ENCODE data around the gene CDKN2B. TPM values are rescaled to one million over a fixed set of nuclear protein-coding genes. Genes with fewer than 3 reads are reported as not detected.
"Not testable (repeated sequence)": the region's sequence is repeated elsewhere in the genome, so short reads cannot be mapped to it uniquely, and the experiment has no call there.

CDKN2B gene
- total RNA-seq, 4 donors from 2014 or later: 0.83 to 11.8 (median 2.9) TPM

DNA sequence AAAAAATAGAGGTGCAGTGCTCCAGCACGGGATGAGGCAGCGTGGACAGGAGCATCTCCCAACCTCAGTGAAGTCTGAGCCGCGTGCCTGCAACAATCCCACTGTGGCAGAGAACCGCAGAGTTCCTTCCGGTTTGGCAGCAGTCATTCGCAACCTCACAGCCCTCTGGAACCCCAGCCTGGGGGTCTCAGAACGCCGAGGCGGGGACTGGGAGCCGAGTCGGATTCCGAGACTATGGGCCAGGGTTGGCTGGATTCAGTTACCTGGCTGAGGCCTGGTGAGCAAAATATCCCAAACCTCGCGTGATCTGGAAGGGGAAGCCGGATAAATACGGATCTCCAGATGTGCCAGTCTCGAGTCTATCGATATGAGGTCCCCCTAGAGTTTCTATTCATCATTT, 41.9 kb downstream of the CDKN2B start:
- Histone ChIP-seq H3K4me3 (no peak overlapping the region), H3K27me3 (peaks cover 22 to 87% of the 10 kb centered on the region in 2 donors), H3K27ac (no peak overlapping the region), H3K9me3 (no peaks in the 10 kb centered on the region), H3K36me3 (no peaks in the 10 kb centered on the region), H3K4me1 (peaks cover 0 to 4% of the 10 kb centered on the region in 2 donors)
- intact Hi-C loops (cut with DNase I; ENCODE audit: low total_unique reads): no loop called here
- TF ChIP-seq, protein P1, sequence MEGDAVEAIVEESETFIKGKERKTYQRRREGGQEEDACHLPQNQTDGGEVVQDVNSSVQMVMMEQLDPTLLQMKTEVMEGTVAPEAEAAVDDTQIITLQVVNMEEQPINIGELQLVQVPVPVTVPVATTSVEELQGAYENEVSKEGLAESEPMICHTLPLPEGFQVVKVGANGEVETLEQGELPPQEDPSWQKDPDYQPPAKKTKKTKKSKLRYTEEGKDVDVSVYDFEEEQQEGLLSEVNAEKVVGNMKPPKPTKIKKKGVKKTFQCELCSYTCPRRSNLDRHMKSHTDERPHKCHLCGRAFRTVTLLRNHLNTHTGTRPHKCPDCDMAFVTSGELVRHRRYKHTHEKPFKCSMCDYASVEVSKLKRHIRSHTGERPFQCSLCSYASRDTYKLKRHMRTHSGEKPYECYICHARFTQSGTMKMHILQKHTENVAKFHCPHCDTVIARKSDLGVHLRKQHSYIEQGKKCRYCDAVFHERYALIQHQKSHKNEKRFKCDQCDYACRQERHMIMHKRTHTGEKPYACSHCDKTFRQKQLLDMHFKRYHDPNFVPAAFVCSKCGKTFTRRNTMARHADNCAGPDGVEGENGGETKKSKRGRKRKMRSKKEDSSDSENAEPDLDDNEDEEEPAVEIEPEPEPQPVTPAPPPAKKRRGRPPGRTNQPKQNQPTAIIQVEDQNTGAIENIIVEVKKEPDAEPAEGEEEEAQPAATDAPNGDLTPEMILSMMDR (IDR thresholded peaks at IDR 0.05): no peak
- no peak for TF ChIP-seq POLR2A (IDR thresholded peaks at IDR 0.05)
- DNase-seq: no peak

DNA sequence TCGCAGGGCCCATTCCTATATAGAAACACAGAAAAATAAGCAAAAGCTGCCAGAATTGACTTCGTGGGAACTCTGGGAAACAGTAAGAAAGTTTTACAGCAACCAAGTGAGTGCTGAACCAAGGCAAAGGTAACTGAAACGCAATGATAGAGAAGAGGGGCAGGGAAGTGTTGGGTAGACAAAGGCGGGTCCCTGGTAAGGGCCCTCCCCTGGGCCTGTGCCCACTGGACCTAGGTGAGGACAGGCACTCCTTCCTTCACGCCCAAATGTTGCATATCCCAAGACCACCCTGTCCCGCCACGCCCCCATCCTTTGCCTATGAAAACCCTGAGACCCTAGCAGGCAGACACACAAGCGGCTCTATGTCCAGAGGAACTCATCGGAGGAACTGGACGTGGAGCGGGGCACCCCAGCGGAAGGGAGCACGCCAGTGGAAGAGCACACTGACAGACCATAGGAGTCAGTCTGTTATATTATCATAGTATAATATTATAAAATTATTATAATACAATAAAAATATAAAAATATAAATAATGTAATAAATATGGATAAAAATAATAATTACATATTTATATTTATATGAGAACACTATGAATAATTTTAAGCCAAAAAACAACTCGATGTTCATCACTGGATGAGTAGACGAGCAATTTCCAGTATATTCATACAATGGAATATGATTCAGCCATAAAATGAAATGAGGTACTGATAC, 42.8 kb downstream of the CDKN2B start:
- intact Hi-C loops (cut with DNase I; ENCODE audit: low total_unique reads): no loop called here
- Histone ChIP-seq H3K27ac (no peak overlapping the region), H3K36me3 (no peaks in the 10 kb centered on the region), H3K4me3 (no peak overlapping the region), H3K9me3 (no peaks in the 10 kb centered on the region), H3K4me1 (peaks cover 0 to 4% of the 10 kb centered on the region in 2 donors), H3K27me3 (peaks cover 22 to 79% of the 10 kb centered on the region in 2 donors)
- no peak for DNase-seq
- TF ChIP-seq, protein P1 (IDR thresholded peaks at IDR 0.05): no peak
- no peak for TF ChIP-seq POLR2A (IDR thresholded peaks at IDR 0.05)

DNA sequence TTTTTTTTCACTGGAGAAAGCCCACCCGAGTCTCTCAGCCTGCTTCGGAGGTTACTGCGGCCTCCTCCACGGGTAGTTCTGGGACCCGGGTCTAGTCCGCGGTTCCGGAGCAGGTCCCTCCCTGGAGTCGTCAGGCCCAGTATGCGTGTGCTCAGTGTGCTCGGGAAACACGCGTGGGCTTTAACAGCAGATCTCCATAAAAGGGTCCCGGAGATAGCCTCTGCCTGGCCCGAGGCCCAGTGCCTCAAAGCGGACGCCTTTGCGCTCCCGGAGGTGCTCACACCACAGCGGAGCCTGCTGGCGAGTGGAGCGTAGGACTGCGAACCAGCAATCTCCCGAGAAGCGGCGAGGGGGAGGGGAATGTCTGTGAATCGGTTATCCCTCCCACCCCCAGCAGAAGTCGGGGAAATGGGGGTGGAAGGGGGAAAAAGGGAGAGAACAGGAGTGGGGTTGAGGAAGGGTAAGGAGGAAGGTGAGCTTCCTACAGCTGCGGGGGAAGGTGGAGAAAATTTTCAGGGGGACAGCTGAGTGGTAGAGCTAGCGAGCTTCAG, 43.6 kb downstream of the CDKN2B start:
- no peaks in the 10 kb centered on the region for H3K36me3 ChIP-seq
- no peaks in the 10 kb centered on the region for H3K9me3 ChIP-seq
- H3K4me3 ChIP-seq: no peak overlapping the region
- TF ChIP-seq POLR2A (IDR thresholded peaks at IDR 0.05): no peak
- TF ChIP-seq, protein P1 (IDR thresholded peaks at IDR 0.05): no peak
- H3K27me3 ChIP-seq: peaks cover 22 to 71% of the 10 kb centered on the region in 2 donors
- intact Hi-C loops (cut with DNase I; ENCODE audit: low total_unique reads): no loop called here
- peaks cover 0 to 4% of the 10 kb centered on the region in 2 donors for H3K4me1 ChIP-seq
- H3K27ac ChIP-seq: no peak overlapping the region
- no peak for DNase-seq

DNA sequence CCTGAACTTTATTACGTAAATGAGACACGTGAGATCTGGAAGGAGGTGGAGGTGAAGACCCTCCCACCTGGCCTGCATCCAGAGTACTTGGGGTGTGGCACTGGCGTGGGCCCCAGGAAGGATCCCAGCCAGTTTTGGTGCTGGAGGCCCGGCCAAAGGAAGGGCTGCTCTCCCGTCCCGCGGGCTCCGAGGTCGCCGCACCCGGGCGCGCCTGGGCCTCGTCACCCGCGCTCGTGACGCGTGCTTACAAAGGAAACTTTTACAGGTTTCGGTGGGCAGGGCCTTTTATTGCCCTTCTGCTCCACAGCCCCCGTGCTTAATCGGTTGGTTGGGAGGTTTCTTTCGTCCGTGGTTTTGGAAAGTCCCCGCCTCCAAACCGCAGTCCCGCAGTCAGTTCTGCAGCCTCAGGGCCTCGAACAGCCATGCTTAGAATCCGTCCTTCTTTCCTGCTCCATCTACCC, 44.1 kb downstream of the CDKN2B start:
- Histone ChIP-seq H3K27me3 (peaks cover 20 to 65% of the 10 kb centered on the region in 2 donors), H3K4me3 (no peak overlapping the region), H3K36me3 (no peaks in the 10 kb centered on the region), H3K4me1 (peaks cover 0 to 4% of the 10 kb centered on the region in 2 donors), H3K9me3 (no peaks in the 10 kb centered on the region), H3K27ac (no peak overlapping the region)
- no peak for DNase-seq
- intact Hi-C loops (cut with DNase I; ENCODE audit: low total_unique reads): no loop called here
- TF ChIP-seq, protein P1 (IDR thresholded peaks at IDR 0.05): no peak
- TF ChIP-seq POLR2A (IDR thresholded peaks at IDR 0.05): no peak

DNA sequence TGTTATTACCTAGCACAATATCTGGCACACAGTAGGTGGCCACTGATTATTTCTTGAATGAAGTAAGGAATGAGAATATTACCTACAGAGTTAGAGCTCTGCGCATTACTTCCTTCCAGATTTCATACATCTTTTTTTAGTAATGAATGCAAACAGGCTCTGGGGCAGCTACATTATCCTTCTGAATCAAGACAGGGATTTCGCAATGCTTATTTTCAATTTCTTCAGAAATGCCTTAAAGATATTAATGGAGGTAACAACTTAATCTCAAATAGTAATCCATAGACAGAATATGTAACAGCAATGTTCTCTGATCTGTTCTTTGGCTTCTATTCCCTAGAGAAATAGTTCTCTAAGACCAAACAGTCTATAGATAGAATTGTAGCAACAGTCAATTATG, 47.5 kb downstream of the CDKN2B start:
- Histone ChIP-seq H3K27me3 (peaks cover 7 to 31% of the 10 kb centered on the region in 2 donors), H3K4me1 (peaks cover 0 to 4% of the 10 kb centered on the region in 2 donors), H3K4me3 (no peak overlapping the region), H3K27ac (no peak overlapping the region), H3K9me3 (no peaks in the 10 kb centered on the region), H3K36me3 (no peaks in the 10 kb centered on the region)
- DNase-seq: no peak
- intact Hi-C loops (cut with DNase I; ENCODE audit: low total_unique reads): no loop called here
- TF ChIP-seq, protein P1 (IDR thresholded peaks at IDR 0.05): no peak
- TF ChIP-seq POLR2A (IDR thresholded peaks at IDR 0.05): no peak

DNA sequence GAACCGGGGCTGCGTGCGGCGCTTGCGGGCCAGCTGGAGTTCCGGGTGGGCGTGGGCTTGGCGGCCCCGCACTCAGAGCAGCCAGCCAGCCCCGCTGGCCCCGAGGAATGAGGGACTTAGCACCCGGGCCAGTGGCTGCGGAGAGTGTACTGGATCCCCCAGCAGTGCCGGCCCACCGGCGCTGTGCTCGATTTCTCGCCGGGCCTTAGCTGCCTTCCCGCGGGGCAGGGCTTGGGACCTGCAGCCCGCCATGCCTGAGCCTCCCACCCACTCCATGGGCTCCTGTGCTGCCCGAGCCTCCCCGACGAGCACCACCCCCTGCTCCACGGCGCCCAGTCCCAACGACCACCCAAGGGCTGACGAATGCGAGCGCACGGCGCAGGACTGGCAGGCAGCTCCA, 49.8 kb downstream of the CDKN2B start:
- H3K27me3 ChIP-seq; H3K27ac ChIP-seq; DNase-seq; H3K4me1 ChIP-seq; H3K9me3 ChIP-seq; H3K4me3 ChIP-seq; intact Hi-C loops (cut with DNase I; ENCODE audit: low total_unique reads); H3K36me3 ChIP-seq: not testable (repeated sequence)
